Psoas muscle (tissue), 8 donors: Measurements from ENCODE around the gene TFDP1. TPM values are rescaled to one million over a fixed set of nuclear protein-coding genes. Genes with fewer than 3 reads are reported as not detected.
A peak's percentile ranks its signal among the peaks of the same experiment; 100 is the strongest.

Source experiments
- ATAC-seq, 4 donors: fragments of 200-7000 bp; cut with Tn5 transposase; one replicate each; pipeline ENCODE4 v1.9.1; 2020; ENCODE audit warnings: moderate library complexity in 3 of 4, mild to moderate bottlenecking in 2 of 4
- DNase-seq, 2 donors: peaks; one replicate each; pipeline ENCODE4 v3.0.0-alpha.2; 2020
- H3K27ac ChIP-seq: fragments of 200-600 bp; one replicate; pipeline ENCODE4 v1.8.0; 2022
- H3K27me3 ChIP-seq, 3 donors: fragments of 200-600 bp in 1 of 3; one replicate each; pipeline versions ENCODE4 v1.6.1 to v1.8.0; 2013 to 2022; ENCODE audit warnings: low read length in 2 of 3, mild to moderate bottlenecking in 2 of 3, moderate library complexity in 1 of 3; ENCODE audit not compliant: insufficient read depth in 3 of 3
- H3K36me3 ChIP-seq, 2 donors: fragments of 200-600 bp in 1 of 2; one replicate each; pipeline versions ENCODE4 v1.6.1 to v1.8.0; 2013 to 2022; ENCODE audit warnings: low read depth in 1 of 2, mild to moderate bottlenecking in 1 of 2, moderate library complexity in 1 of 2; ENCODE audit not compliant: insufficient read depth in 1 of 2
- H3K4me1 ChIP-seq: fragments of 200-600 bp; one replicate; pipeline ENCODE4 v1.8.0; 2022
- H3K4me3 ChIP-seq: fragments of 200-600 bp; one replicate; pipeline ENCODE4 v1.8.0; 2022; ENCODE audit warnings: mild to moderate bottlenecking
- H3K9me3 ChIP-seq: fragments of 200-600 bp; one replicate; pipeline ENCODE4 v1.8.0; 2022
- CTCF ChIP-seq: fragments of 200-600 bp; IDR thresholded peaks from one replicate; pipeline ENCODE4 v1.8.0; 2022; ENCODE audit warnings: antibody characterized with exemption
- WGBS, 3 donors: extraction: QIAGEN DNeasy Blood & Tissue Kit; methylation state at CpG; one replicate each; pipeline versions ENCODE4 v1.1.6 to v1.1.7; 2013; 5-methylcytosine and 5-hydroxymethylcytosine counted together
- intact Hi-C, 2 donors: fragments of 100-400 bp; cut with DNase I; formaldehyde crosslinking; loops; one replicate each; pipeline versions ENCODE4 v1.11.0 to v1.14.2; 2022
- polyA plus RNA-seq, 3 donors: library from polyadenylated mRNA; stranded (reverse); fragments of 200-250 nt; gene quantifications; one replicate each; pipeline ENCODE4 v1.2.3, GENCODE V29; 2013
- total RNA-seq, 4 donors: library from RNA; stranded (reverse); fragmentation: NEBNext Ultra II Directional in 2 of 4; extraction: Animal tissue kit (Norgen Biotek cat#: 25700) in 2 of 4; gene quantifications; one replicate each; pipeline versions ENCODE4 v1.2.1 to v1.2.4, GENCODE V29; 2021 to 2023
- donor health status: healthy with polysubstance abuse.
- donor health status: DM: no; HTN: no; CAD: no; lungs with moderate emphysema.
- donor health status: Bipolar disorder and iron deficiency.
- donor health status: healthy.
- donor health status: DM: yes; HTN: yes; CAD: no.
- donor health status: DM: no; HTN: no; CAD: no.
- donor health status: DM: no; HTN: no; CAD: no.
- donor health status: DM: yes; HTN: yes; CAD: no.

The TFDP1 gene
- total and polyA plus RNA-seq, 7 donors, result 18.8 to 40.2 (median 31.4) TPM

GRCh38 chr13:113597391-113598080, 13.0 kb downstream of the TFDP1 start:
- DNase-seq (peak in 1 of 2 donors; percentile 42), ATAC-seq (no peak)
- WGBS, 3 donors, result 91 to 93% (median 93%) methylated on average over 24 of the region's 24 CpGs
- H3K36me3 ChIP-seq, result peaks cover 0 to 5% of the 10 kb centered on the region in 2 donors
- no peak for TF ChIP-seq CTCF
- no peaks in the 10 kb centered on the region for H3K27me3 ChIP-seq
- H3K9me3 ChIP-seq, result no peaks in the 10 kb centered on the region
- H3K4me3 ChIP-seq, result no peak overlapping the region
- no peak overlapping the region for H3K27ac ChIP-seq
- H3K4me1 ChIP-seq, result no peaks in the 10 kb centered on the region
- intact Hi-C loops, result no loop called here

GRCh38 chr13:113598081-113598410, 13.5 kb downstream of the TFDP1 start:
- no peaks in the 10 kb centered on the region for H3K4me1 ChIP-seq
- H3K36me3 ChIP-seq, result peaks cover 0 to 5% of the 10 kb centered on the region in 2 donors
- intact Hi-C loops, result no loop called here
- 76 to 95% (median 88%) methylated on average over 5 of the region's 5 CpGs for WGBS, 3 donors
- no peak overlapping the region for H3K27ac ChIP-seq
- DNase-seq, result no peak
- H3K4me3 ChIP-seq, result no peak overlapping the region
- TF ChIP-seq CTCF, result no peak
- H3K27me3 ChIP-seq, result no peaks in the 10 kb centered on the region
- ATAC-seq, result no peak
- no peaks in the 10 kb centered on the region for H3K9me3 ChIP-seq

GRCh38 chr13:113598481-113598880, 13.9 kb downstream of the TFDP1 start:
- Histone ChIP-seq H3K4me3 (no peak overlapping the region), H3K9me3 (no peaks in the 10 kb centered on the region), H3K27ac (no peak overlapping the region), H3K27me3 (no peaks in the 10 kb centered on the region), H3K36me3 (peaks cover 0 to 5% of the 10 kb centered on the region in 2 donors), H3K4me1 (no peaks in the 10 kb centered on the region)
- intact Hi-C loops, result no loop called here
- no peak for TF ChIP-seq CTCF
- peak in 1 of 2 donors; percentile 26 for DNase-seq
- ATAC-seq, result no peak
- whole genome bisulfite sequencing, 3 donors, result 95 to 98% (median 96%) methylated on average over 13 of the region's 13 CpGs

GRCh38 chr13:113599391-113599790, 14.8 kb downstream of the TFDP1 start:
- ATAC-seq, result no peak
- Histone ChIP-seq H3K36me3 (peaks cover 0 to 5% of the 10 kb centered on the region in 2 donors), H3K4me3 (no peak overlapping the region), H3K27ac (no peak overlapping the region), H3K27me3 (no peaks in the 10 kb centered on the region), H3K9me3 (no peaks in the 10 kb centered on the region), H3K4me1 (no peaks in the 10 kb centered on the region)
- DNase-seq, result peak in 1 of 2 donors; percentile 35
- 94 to 99% (median 97%) methylated on average over 12 of the region's 12 CpGs for WGBS, 3 donors
- TF ChIP-seq CTCF, result no peak
- intact Hi-C loops, result no loop called here
